Caco-2 (cell line): ENCODE data around the gene ZBTB1. TPM values are rescaled to one million over a fixed set of nuclear protein-coding genes. Genes with fewer than 3 reads are reported as not detected.

Experiments used
- BruUV-seq: library from RNA; stranded (reverse); fragments of 400-500 nt; replicated peaks from 2 replicates; lab custom pipeline; 2021; lab: Mats Ljungman, UMichigan
- CTCF ChIA-PET: fragments of 300-600 bp; sonication (Branson Sonifier 250); formaldehyde crosslinking; loops from one replicate; lab custom pipeline; 2022; ENCODE audit warnings: antibody characterized with exemption; lab: Charles Lee
- POLR2A ChIA-PET: fragments of 300-600 bp; sonication (Branson Sonifier 250); formaldehyde crosslinking; loops from one replicate; lab custom pipeline; 2022; ENCODE audit warnings: antibody characterized with exemption; lab: Charles Lee
- DNase-seq, 2 experiments: peaks; one replicate each; pipeline versions ENCODE4 v3.0.0 to v3.0.0-alpha.2; 2020 to 2022
- H3K27me3 ChIP-seq: replicated peaks from 2 replicates; pipeline ENCODE4 v1.6.0; 2011; ENCODE audit warnings: low read length; ENCODE audit not compliant: control insufficient read depth, insufficient read depth
- H3K36me3 ChIP-seq: 2 replicates; pipeline ENCODE4 v1.5.1; 2011; ENCODE audit warnings: low read length; ENCODE audit not compliant: control insufficient read depth, insufficient read depth
- H3K4me1 ChIP-seq: fragments of 250-450 bp; sonication (Bioruptor Pico); 2 replicates; pipeline ENCODE4 v1.5.1; 2020; ENCODE audit warnings: mild to moderate bottlenecking
- H3K4me3 ChIP-seq: 2 replicates; pipeline ENCODE4 v1.5.1; 2011; ENCODE audit warnings: low read depth, mild to moderate bottlenecking, control low read depth, low read length
- H3K9me3 ChIP-seq: fragments of 250-450 bp; sonication (Bioruptor Pico); 2 replicates; pipeline ENCODE4 v1.5.1; 2020; ENCODE audit warnings: mild to moderate bottlenecking, moderate library complexity
- H3K27ac Mint-ChIP-seq: one replicate; pipeline ENCODE4 v1.8.0; 2022; ENCODE audit warnings: mixed read lengths; ENCODE audit not compliant: unreplicated experiment
- H3K27me3 Mint-ChIP-seq: one replicate; pipeline ENCODE4 v1.8.0; 2022; ENCODE audit warnings: mixed read lengths; ENCODE audit not compliant: insufficient read depth, unreplicated experiment
- H3K36me3 Mint-ChIP-seq: one replicate; pipeline ENCODE4 v1.8.0; 2022; ENCODE audit warnings: mild to moderate bottlenecking, mixed read lengths; ENCODE audit not compliant: insufficient read depth, unreplicated experiment
- H3K4me1 Mint-ChIP-seq: one replicate; pipeline ENCODE4 v1.8.0; 2022; ENCODE audit warnings: low read depth, mixed read lengths; ENCODE audit not compliant: unreplicated experiment
- H3K4me3 Mint-ChIP-seq: one replicate; pipeline ENCODE4 v1.8.0; 2022; ENCODE audit warnings: mild to moderate bottlenecking, moderate library complexity, mixed read lengths; ENCODE audit not compliant: unreplicated experiment
- H3K9me3 Mint-ChIP-seq: one replicate; pipeline ENCODE4 v1.8.0; 2022; ENCODE audit warnings: mixed read lengths; ENCODE audit not compliant: unreplicated experiment
- CTCF ChIP-seq, 2 experiments: fragments of 200-600 bp in 1 of 2; IDR thresholded peaks; 1 replicate in 1 of 2; 2 replicates in 1 of 2; pipeline versions ENCODE4 v1.5.1 to v1.8.0; 2011 to 2022; ENCODE audit warnings: antibody characterized with exemption in 1 of 2, control low read depth in 1 of 2, inconsistent platforms in 1 of 2, low read depth in 1 of 2, low read length in 1 of 2, mild to moderate bottlenecking in 1 of 2, moderate library complexity in 1 of 2; ENCODE audit not compliant: insufficient read depth in 1 of 2, severe bottlenecking in 1 of 2, unreplicated experiment in 1 of 2
- intact Hi-C: fragments of 100-400 bp; cut with micrococcal nuclease; formaldehyde crosslinking; loops from one replicate; pipeline ENCODE4 v1.10.0; 2022; ENCODE audit not compliant: unreplicated experiment
- total RNA-seq: library from RNA; stranded (reverse); gene quantifications from 2 replicates; pipeline ENCODE4 v1.2.3, GENCODE V29; 2022

ZBTB1 gene
- total RNA-seq, 1 experiment from 2014 or later: 34.3 TPM

- H3K36me3 ChIP-seq: no peaks in the 10 kb centered on the region
- H3K36me3 Mint-ChIP-seq: no peaks in the 10 kb centered on the region
- no peaks in the 10 kb centered on the region for H3K27me3 ChIP-seq
- H3K9me3 Mint-ChIP-seq: no peaks in the 10 kb centered on the region
- ChIA-PET POLR2A (no interaction called here), CTCF (no interaction called here)
- no peaks in the 10 kb centered on the region for H3K4me1 Mint-ChIP-seq
- H3K27me3 Mint-ChIP-seq: no peaks in the 10 kb centered on the region
- no peaks in the 10 kb centered on the region for H3K4me1 ChIP-seq
- TF ChIP-seq CTCF (IDR thresholded peaks at IDR 0.05; ENCODE audit: insufficient read depth in 1 of 2, low read depth in 1 of 2, low read length in 1 of 2, severe bottlenecking in 1 of 2, unreplicated experiment in 1 of 2): no peak
- no peak overlapping the region for H3K4me3 Mint-ChIP-seq
- H3K9me3 ChIP-seq: no peaks in the 10 kb centered on the region
- H3K27ac Mint-ChIP-seq: no peak overlapping the region
- no peak overlapping the region for H3K4me3 ChIP-seq
- intact Hi-C loops: no loop called here
- no TSS peak for BruUV-seq
- no peak for DNase-seq
Measured at GRCh38 chr14:64518229-64518628, 13.7 kb downstream of the ZBTB1 start.

GRCh38 chr14:64520699-64521098 is 16.1 kb downstream of the ZBTB1 start:
- H3K36me3 ChIP-seq: no peaks in the 10 kb centered on the region
- H3K4me1 ChIP-seq: no peaks in the 10 kb centered on the region
- CTCF ChIA-PET: interaction anchor here (0.7 kb wide), 1 partner anchor 53 kb away, joined by 3 read pairs; no protein-coding TSS in a partner anchor
- intact Hi-C loops: no loop called here
- Mint-ChIP-seq H3K4me1 (no peaks in the 10 kb centered on the region), H3K36me3 (no peaks in the 10 kb centered on the region), H3K4me3 (no peak overlapping the region), H3K27me3 (no peaks in the 10 kb centered on the region), H3K9me3 (no peaks in the 10 kb centered on the region), H3K27ac (no peak overlapping the region)
- H3K4me3 ChIP-seq: no peak overlapping the region
- POLR2A ChIA-PET: no interaction called here
- no peaks in the 10 kb centered on the region for H3K27me3 ChIP-seq
- no peak for DNase-seq
- no peak for TF ChIP-seq CTCF (IDR thresholded peaks at IDR 0.05; ENCODE audit: insufficient read depth in 1 of 2, low read depth in 1 of 2, low read length in 1 of 2, severe bottlenecking in 1 of 2, unreplicated experiment in 1 of 2)
- H3K9me3 ChIP-seq: no peaks in the 10 kb centered on the region
- no TSS peak for BruUV-seq

- Mint-ChIP-seq H3K36me3 (peaks cover 10% of the 10 kb centered on the region), H3K9me3 (no peaks in the 10 kb centered on the region), H3K27ac (no peak overlapping the region), H3K4me3 (no peak overlapping the region), H3K4me1 (no peaks in the 10 kb centered on the region), H3K27me3 (no peaks in the 10 kb centered on the region)
- Histone ChIP-seq H3K4me1 (no peaks in the 10 kb centered on the region), H3K36me3 (no peaks in the 10 kb centered on the region), H3K27me3 (no peaks in the 10 kb centered on the region), H3K4me3 (no peak overlapping the region), H3K9me3 (no peaks in the 10 kb centered on the region)
- no TSS peak for BruUV-seq
- no peak for TF ChIP-seq CTCF (IDR thresholded peaks at IDR 0.05; ENCODE audit: insufficient read depth in 1 of 2, low read depth in 1 of 2, low read length in 1 of 2, severe bottlenecking in 1 of 2, unreplicated experiment in 1 of 2)
- DNase-seq: no peak
- intact Hi-C loops: no loop called here
- ChIA-PET POLR2A (no interaction called here), CTCF (no interaction called here)
Measured at GRCh38 chr14:64522591-64523355, 18.2 kb downstream of the ZBTB1 start.
